ENCODE data around the gene KRT83. TPM values are rescaled to one million over a fixed set of nuclear protein-coding genes. Genes with fewer than 3 reads are reported as not detected.

The KRT83 gene
- total RNA-seq, 1 experiment from 2014 or later = not detected

DNA sequence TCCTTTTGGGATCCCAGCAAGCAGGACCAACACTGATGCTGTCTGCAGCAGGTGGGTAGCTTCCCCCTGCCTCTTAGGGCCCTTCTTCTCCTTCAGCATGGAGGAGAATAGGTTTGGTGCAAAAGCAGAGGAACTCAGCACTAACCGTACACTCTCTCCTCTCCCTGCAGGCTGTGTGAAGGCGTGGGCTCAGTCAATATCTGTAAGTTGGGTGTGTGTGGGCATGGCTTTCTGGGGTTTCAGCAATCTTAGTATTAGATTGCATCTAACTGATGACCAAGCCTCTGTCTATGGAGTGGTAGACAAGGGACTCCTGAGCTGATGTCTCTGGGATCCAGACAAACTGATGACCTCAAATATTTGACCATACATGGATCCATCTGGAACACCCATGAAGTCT lies 31.8 kb upstream of the KRT83 start:
- no peaks in the 10 kb centered on the region for H4K20me1 ChIP-seq (ENCODE audit: control insufficient read depth, insufficient read depth, insufficient read length)
- no peaks in the 10 kb centered on the region for H3K79me1 ChIP-seq (ENCODE audit: insufficient read depth, low read depth, low read length, poor library complexity, severe bottlenecking)
- H2BK15ac ChIP-seq (ENCODE audit: low read depth, low read length) = no peak overlapping the region
- H4K8ac ChIP-seq (replicated peaks; ENCODE audit: insufficient read length, low read depth, low read length) = no peak overlapping the region
- no peaks in the 10 kb centered on the region for H3K9me3 ChIP-seq (ENCODE audit: control insufficient read depth, low read depth, low read length)
- TF ChIP-seq, protein P1, sequence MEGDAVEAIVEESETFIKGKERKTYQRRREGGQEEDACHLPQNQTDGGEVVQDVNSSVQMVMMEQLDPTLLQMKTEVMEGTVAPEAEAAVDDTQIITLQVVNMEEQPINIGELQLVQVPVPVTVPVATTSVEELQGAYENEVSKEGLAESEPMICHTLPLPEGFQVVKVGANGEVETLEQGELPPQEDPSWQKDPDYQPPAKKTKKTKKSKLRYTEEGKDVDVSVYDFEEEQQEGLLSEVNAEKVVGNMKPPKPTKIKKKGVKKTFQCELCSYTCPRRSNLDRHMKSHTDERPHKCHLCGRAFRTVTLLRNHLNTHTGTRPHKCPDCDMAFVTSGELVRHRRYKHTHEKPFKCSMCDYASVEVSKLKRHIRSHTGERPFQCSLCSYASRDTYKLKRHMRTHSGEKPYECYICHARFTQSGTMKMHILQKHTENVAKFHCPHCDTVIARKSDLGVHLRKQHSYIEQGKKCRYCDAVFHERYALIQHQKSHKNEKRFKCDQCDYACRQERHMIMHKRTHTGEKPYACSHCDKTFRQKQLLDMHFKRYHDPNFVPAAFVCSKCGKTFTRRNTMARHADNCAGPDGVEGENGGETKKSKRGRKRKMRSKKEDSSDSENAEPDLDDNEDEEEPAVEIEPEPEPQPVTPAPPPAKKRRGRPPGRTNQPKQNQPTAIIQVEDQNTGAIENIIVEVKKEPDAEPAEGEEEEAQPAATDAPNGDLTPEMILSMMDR (conservative IDR thresholded peaks at IDR 0.05) = no peak
- H2BK20ac ChIP-seq (ENCODE audit: low read depth, low read length, poor library complexity, severe bottlenecking) = no peak overlapping the region
- H3K4me1 Mint-ChIP-seq = peaks cover 13 to 14% of the 10 kb centered on the region in 2 experiments
- H3K4ac ChIP-seq (ENCODE audit: low read depth, low read length) = no peak overlapping the region
- H3K4me3 Mint-ChIP-seq = no peak overlapping the region
- no peaks in the 10 kb centered on the region for H3K9me3 Mint-ChIP-seq
- H3K27me3 ChIP-seq (ENCODE audit: insufficient read depth, low read length) = no peaks in the 10 kb centered on the region
- no peak overlapping the region for H3K27ac ChIP-seq (ENCODE audit: insufficient read length, low read depth, low read length)
- no peak overlapping the region for H4K5ac ChIP-seq (ENCODE audit: insufficient read length, low read depth, low read length)
- no peak overlapping the region for H3K56ac ChIP-seq (ENCODE audit: insufficient read length, low read depth, low read length)
- no peak overlapping the region for H2BK120ac ChIP-seq (ENCODE audit: low read depth, low read length, poor library complexity, severe bottlenecking)
- no peaks in the 10 kb centered on the region for H3K23me2 ChIP-seq (ENCODE audit: insufficient read length, low read depth, low read length, poor library complexity, severe bottlenecking)
- H3K23ac ChIP-seq (ENCODE audit: insufficient read length, low read depth, low read length) = no peak overlapping the region
- no peak overlapping the region for H2BK5ac ChIP-seq (ENCODE audit: insufficient read length, low read length)
- H3K4me1 ChIP-seq (ENCODE audit: insufficient read depth, low read length) = no peaks in the 10 kb centered on the region
- no peak for DNase-seq
- H3K27ac Mint-ChIP-seq = no peak overlapping the region
- no peak overlapping the region for H2AFZ ChIP-seq (ENCODE audit: low read length)
- no peak overlapping the region for H3K14ac ChIP-seq (ENCODE audit: insufficient read depth, low read length)
- H3K9ac ChIP-seq (ENCODE audit: extremely low read depth, insufficient read length, low read length) = no peak overlapping the region
- no peak overlapping the region for H2AK5ac ChIP-seq (ENCODE audit: insufficient read length, low read length)
- WGBS (ENCODE audit: extremely low coverage, insufficient read length, low lambda C conversion rate) = no CpG with 5 or more reads among the region's 2 CpGs
- no peaks in the 10 kb centered on the region for H3K79me2 ChIP-seq (ENCODE audit: insufficient read depth, low read length)
- no peak overlapping the region for H3T11ph ChIP-seq (ENCODE audit: low read length)
- no peak overlapping the region for H3K18ac ChIP-seq (ENCODE audit: insufficient read length, low read depth, low read length)
- no peak overlapping the region for H4K91ac ChIP-seq (ENCODE audit: insufficient read length, low read depth, low read length)
- no peaks in the 10 kb centered on the region for H3K36me3 Mint-ChIP-seq (ENCODE audit: insufficient read depth in 1 of 3, low read depth in 3 of 3)
- peaks cover 8% of the 10 kb centered on the region; the same call in 1 of the 2 replicates for H3K27me3 Mint-ChIP-seq (ENCODE audit: low read depth)
- H3K4me2 ChIP-seq (ENCODE audit: insufficient read depth, insufficient read length, low read length) = no peak overlapping the region
- H2BK12ac ChIP-seq (ENCODE audit: insufficient read length, low read depth, low read length) = no peak overlapping the region
